OCI-LY7 (cell line): ENCODE results near the gene KDM2A. TPM values are rescaled to one million over a fixed set of nuclear protein-coding genes. Genes with fewer than 3 reads are reported as not detected.
"Not testable (repeated sequence)": the region's sequence is repeated elsewhere in the genome, so short reads cannot be mapped to it uniquely, and the experiment has no call there.

Experiments
- BruUV-seq: library from RNA; stranded (reverse); fragments of 400-500 nt; replicated peaks from 2 replicates; lab custom pipeline; 2021; lab: Mats Ljungman, UMichigan
- CTCF ChIA-PET: fragments of 300-600 bp; sonication (Branson Sonifier 250); formaldehyde crosslinking; loops from one replicate; lab custom pipeline; 2022; ENCODE audit warnings: antibody characterized with exemption; ENCODE audit not compliant: unreplicated experiment; lab: Charles Lee
- POLR2A ChIA-PET: fragments of 300-600 bp; sonication (Branson Sonifier 250); formaldehyde crosslinking; loops from one replicate; lab custom pipeline; 2022; ENCODE audit warnings: antibody characterized with exemption; lab: Charles Lee
- DNase-seq: peaks from one replicate; pipeline ENCODE4 v3.0.0-alpha.2; 2015; ENCODE audit warnings: low spot score
- H2AFZ ChIP-seq: fragments of 200-600 bp; sonication (generic), shearing (Covaris generic); 2 replicates; pipeline ENCODE4 v1.6.1; 2014; ENCODE audit warnings: mild to moderate bottlenecking, antibody characterized with exemption, low read length, moderate library complexity
- H3K27ac ChIP-seq: fragments of 200-600 bp; sonication (generic); 2 replicates; pipeline ENCODE4 v1.5.1; 2014; ENCODE audit warnings: mixed run types, low read depth, mild to moderate bottlenecking, moderate library complexity, low read length, inconsistent platforms; ENCODE audit not compliant: poor library complexity, severe bottlenecking
- H3K36me3 ChIP-seq: fragments of 200-600 bp; sonication (generic); 2 replicates; pipeline ENCODE4 v1.6.1; 2014; ENCODE audit warnings: mild to moderate bottlenecking, antibody characterized with exemption, low read length, moderate library complexity, mixed read lengths; ENCODE audit not compliant: insufficient read depth
- H3K4me1 ChIP-seq: fragments of 200-600 bp; sonication (generic); 2 replicates; pipeline ENCODE4 v1.5.1; 2014; ENCODE audit warnings: mild to moderate bottlenecking, low read length; ENCODE audit not compliant: insufficient read depth, poor library complexity, severe bottlenecking
- H3K4me2 ChIP-seq: fragments of 200-600 bp; sonication (generic); 2 replicates; pipeline ENCODE4 v1.6.1; 2014; ENCODE audit warnings: mild to moderate bottlenecking, low read length
- H3K4me3 ChIP-seq: fragments of 200-600 bp; sonication (generic); 2 replicates; pipeline ENCODE4 v1.5.1; 2014; ENCODE audit warnings: mild to moderate bottlenecking, low read depth, low read length; ENCODE audit not compliant: poor library complexity, severe bottlenecking
- H3K79me2 ChIP-seq: fragments of 200-600 bp; sonication (generic); 2 replicates; pipeline ENCODE4 v1.6.1; 2016; ENCODE audit warnings: low read depth, mild to moderate bottlenecking, low read length, moderate library complexity, mixed read lengths; ENCODE audit not compliant: insufficient read depth
- H3K9me2 ChIP-seq: fragments of 200-600 bp; sonication (generic); 2 replicates; pipeline ENCODE4 v1.6.1; 2016; ENCODE audit warnings: mild to moderate bottlenecking, low read length, mixed read lengths; ENCODE audit not compliant: insufficient read depth
- H3K9me3 ChIP-seq: fragments of 200-600 bp; sonication (generic); 2 replicates; pipeline ENCODE4 v1.6.1; 2014; ENCODE audit warnings: mild to moderate bottlenecking, mixed run types, low read length, mixed read lengths
- H4K20me1 ChIP-seq: fragments of 200-600 bp; sonication (generic); 2 replicates; pipeline ENCODE4 v1.6.1; 2014; ENCODE audit warnings: mild to moderate bottlenecking, antibody characterized with exemption, low read length, moderate library complexity, mixed read lengths; ENCODE audit not compliant: insufficient read depth
- EZH2phosphoT487 ChIP-seq: fragments of 200-600 bp; sonication (generic); IDR thresholded peaks from 2 replicates; pipeline ENCODE4 v1.6.1; 2018; ENCODE audit warnings: low read depth, borderline replicate concordance, mild to moderate bottlenecking, mixed run types, antibody characterized with exemption, low read length, moderate library complexity, mixed read lengths
- intact Hi-C: fragments of 100-400 bp; cut with micrococcal nuclease; formaldehyde crosslinking; loops from one replicate; pipeline ENCODE4 v1.10.0; 2022; ENCODE audit not compliant: unreplicated experiment
- total RNA-seq, 2 experiments: library from RNA; depleted of rRNA in 1 of 2; stranded (reverse); fragments of >200 nt in 1 of 2; shearing (Covaris generic) in 1 of 2; gene quantifications; 2 replicates each; pipeline ENCODE4 v1.2.3, GENCODE V29; 2014 to 2022
- TF ChIP-seq, protein P1 (sequence below): fragments of 200-600 bp; sonication (generic); conservative IDR thresholded peaks from 2 replicates; pipeline ENCODE4 v1.5.1; 2014; ENCODE audit warnings: mild to moderate bottlenecking, antibody characterized with exemption, low read length, moderate library complexity, mixed read lengths

Gene KDM2A
- total RNA-seq, 2 experiments from 2014 or later = 31.7 to 66.2 TPM

DNA sequence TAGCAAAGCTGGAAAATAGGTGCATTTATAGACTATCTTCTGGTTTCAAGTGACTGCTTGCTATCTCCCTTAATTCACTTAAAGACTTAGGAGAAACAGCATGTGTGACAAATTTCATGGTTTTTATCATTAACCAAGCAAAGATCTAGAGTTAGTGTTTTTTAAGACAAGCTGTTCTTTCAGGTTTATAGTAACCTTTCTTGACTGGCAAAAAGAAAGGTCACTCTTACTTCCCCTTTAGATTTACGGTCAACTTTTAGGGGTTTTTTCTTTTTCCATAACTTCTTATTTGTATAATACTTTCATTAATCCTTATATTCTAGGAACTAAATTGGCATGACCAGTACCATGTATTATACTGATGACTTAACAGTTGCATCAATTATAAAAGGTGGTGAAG lies 46.6 kb downstream of the KDM2A start:
- POLR2A ChIA-PET = interaction anchor here (0.9 kb wide), 1 partner anchor 72 kb away, joined by 4 read pairs; no protein-coding TSS in a partner anchor
- intact Hi-C loops = no loop called here
- no peaks in the 10 kb centered on the region for H3K9me2 ChIP-seq
- H2AFZ ChIP-seq = no peak overlapping the region
- no peak overlapping the region for H3K27ac ChIP-seq
- no peak for TF ChIP-seq EZH2phosphoT487
- TF ChIP-seq, protein P1, sequence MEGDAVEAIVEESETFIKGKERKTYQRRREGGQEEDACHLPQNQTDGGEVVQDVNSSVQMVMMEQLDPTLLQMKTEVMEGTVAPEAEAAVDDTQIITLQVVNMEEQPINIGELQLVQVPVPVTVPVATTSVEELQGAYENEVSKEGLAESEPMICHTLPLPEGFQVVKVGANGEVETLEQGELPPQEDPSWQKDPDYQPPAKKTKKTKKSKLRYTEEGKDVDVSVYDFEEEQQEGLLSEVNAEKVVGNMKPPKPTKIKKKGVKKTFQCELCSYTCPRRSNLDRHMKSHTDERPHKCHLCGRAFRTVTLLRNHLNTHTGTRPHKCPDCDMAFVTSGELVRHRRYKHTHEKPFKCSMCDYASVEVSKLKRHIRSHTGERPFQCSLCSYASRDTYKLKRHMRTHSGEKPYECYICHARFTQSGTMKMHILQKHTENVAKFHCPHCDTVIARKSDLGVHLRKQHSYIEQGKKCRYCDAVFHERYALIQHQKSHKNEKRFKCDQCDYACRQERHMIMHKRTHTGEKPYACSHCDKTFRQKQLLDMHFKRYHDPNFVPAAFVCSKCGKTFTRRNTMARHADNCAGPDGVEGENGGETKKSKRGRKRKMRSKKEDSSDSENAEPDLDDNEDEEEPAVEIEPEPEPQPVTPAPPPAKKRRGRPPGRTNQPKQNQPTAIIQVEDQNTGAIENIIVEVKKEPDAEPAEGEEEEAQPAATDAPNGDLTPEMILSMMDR = no peak
- H3K4me2 ChIP-seq = no peak overlapping the region
- H3K79me2 ChIP-seq = peaks cover 84% of the 10 kb centered on the region
- peaks cover 19% of the 10 kb centered on the region for H3K36me3 ChIP-seq
- H3K9me3 ChIP-seq = no peaks in the 10 kb centered on the region
- CTCF ChIA-PET = no interaction called here
- H3K4me1 ChIP-seq = peaks cover 6% of the 10 kb centered on the region
- H3K4me3 ChIP-seq = no peak overlapping the region
- no peak for DNase-seq
- peaks cover 11% of the 10 kb centered on the region; the same call in 1 of the 2 replicates for H4K20me1 ChIP-seq
- BruUV-seq = no TSS peak

GRCh38 chr11:67167091-67167490 lies 48.0 kb downstream of the KDM2A start:
- Histone ChIP-seq H3K4me1 (peaks cover 6% of the 10 kb centered on the region), H3K9me2 (no peaks in the 10 kb centered on the region), H3K4me2 (no peak overlapping the region), H3K9me3 (no peaks in the 10 kb centered on the region), H3K27ac (no peak overlapping the region), H3K79me2 (peaks cover 84% of the 10 kb centered on the region), H3K4me3 (no peak overlapping the region), H3K36me3 (peaks cover 24% of the 10 kb centered on the region), H2AFZ (no peak overlapping the region), H4K20me1 (peaks cover 11% of the 10 kb centered on the region; the same call in 1 of the 2 replicates)
- no TSS peak for BruUV-seq
- ChIA-PET CTCF (interaction anchor here (0.8 kb wide), 1 partner anchor 48 kb away, joined by 3 read pairs; the partner anchor contains the start of gene KDM2A), POLR2A (interaction anchor here (0.6 kb wide), 3 partner anchors 95 to 224 kb away, joined by 3 to 4 read pairs (median 3); no protein-coding TSS in a partner anchor)
- DNase-seq = no peak
- TF ChIP-seq, protein P1 = no peak
- no peak for TF ChIP-seq EZH2phosphoT487
- intact Hi-C loops = no loop called here

DNA sequence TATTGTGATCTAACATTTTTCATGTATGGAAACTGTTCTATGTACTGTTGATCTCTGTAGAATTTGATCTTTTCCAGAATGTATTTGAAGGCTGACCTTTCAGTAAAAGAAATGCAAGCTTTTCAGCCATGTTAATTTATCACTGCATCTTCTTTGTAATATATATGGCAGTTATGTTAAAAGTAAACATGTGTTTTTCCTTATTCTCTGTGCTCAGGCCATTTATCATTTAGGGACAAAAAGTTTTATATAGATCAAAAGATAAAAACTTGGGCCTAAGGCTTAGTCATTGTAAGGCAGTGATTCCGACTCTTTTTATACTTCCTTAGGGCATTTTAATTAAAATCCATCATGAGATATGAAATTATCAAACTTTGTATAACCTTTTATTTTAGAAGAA lies 48.7 kb downstream of the KDM2A start:
- POLR2A ChIA-PET = interaction anchor here (0.6 kb wide), 3 partner anchors 95 to 223 kb away, joined by 3 to 4 read pairs (median 3); no protein-coding TSS in a partner anchor
- TF ChIP-seq, protein P1 = no peak
- TF ChIP-seq EZH2phosphoT487 = no peak
- Histone ChIP-seq H3K36me3 (peaks cover 25% of the 10 kb centered on the region), H3K27ac (no peak overlapping the region), H3K9me2 (no peaks in the 10 kb centered on the region), H3K79me2 (peaks cover 86% of the 10 kb centered on the region), H3K4me1 (peaks cover 6% of the 10 kb centered on the region), H3K4me2 (no peak overlapping the region), H3K9me3 (no peaks in the 10 kb centered on the region), H2AFZ (no peak overlapping the region), H4K20me1 (peaks cover 11% of the 10 kb centered on the region; the same call in 1 of the 2 replicates), H3K4me3 (no peak overlapping the region)
- BruUV-seq = no TSS peak
- no peak for DNase-seq
- CTCF ChIA-PET = interaction anchor here (0.8 kb wide), 1 partner anchor 49 kb away, joined by 3 read pairs; the partner anchor contains the start of gene KDM2A
- intact Hi-C loops = loop anchor here (2.0 kb wide), 2 partner anchors 73 to 87 kb away; no protein-coding TSS in a partner anchor

GRCh38 chr11:67168911-67169310 lies 49.8 kb downstream of the KDM2A start:
- BruUV-seq, H3K4me2 ChIP-seq, CTCF ChIA-PET, H2AFZ ChIP-seq, H3K9me2 ChIP-seq, H3K4me3 ChIP-seq, H3K4me1 ChIP-seq, H3K9me3 ChIP-seq, H3K27ac ChIP-seq, DNase-seq: not testable (repeated sequence)
- Histone ChIP-seq H3K79me2 (peaks cover 86% of the 10 kb centered on the region), H3K36me3 (peaks cover 17% of the 10 kb centered on the region), H4K20me1 (peaks cover 11% of the 10 kb centered on the region; the same call in 1 of the 2 replicates)
- intact Hi-C loops = loop anchor here (2.0 kb wide), 2 partner anchors 74 to 88 kb away; no protein-coding TSS in a partner anchor
- POLR2A ChIA-PET = interaction anchor here (0.7 kb wide), 1 partner anchor 456 kb away, joined by 3 read pairs; no protein-coding TSS in a partner anchor
